Adrenal gland (tissue), 5 donors: ENCODE measurements around the gene HEPACAM.

Source experiments
- POLR2A ChIP-seq, 2 donors: fragments of 450-650 bp; IDR thresholded peaks; one replicate each; pipeline ENCODE4 v1.6.1; 2017; ENCODE audit warnings: antibody characterized with exemption in 2 of 2, mild to moderate bottlenecking in 2 of 2, moderate library complexity in 1 of 2
- TF ChIP-seq, protein P1 (sequence below), 6 experiments: fragments of 450-650 bp in 4 of 6; fragments of 200-600 bp in 2 of 6; sonication (generic) in 1 of 6; IDR thresholded peaks; 1 replicate in 5 of 6; 2 replicates in 1 of 6; pipeline versions ENCODE4 v1.5.1 to v1.8.0; 2016 to 2021; ENCODE audit warnings: antibody characterized with exemption in 6 of 6, mild to moderate bottlenecking in 2 of 6, moderate library complexity in 1 of 6
- donor health status: DM: no; HTN: no; CAD: no.

DNA sequence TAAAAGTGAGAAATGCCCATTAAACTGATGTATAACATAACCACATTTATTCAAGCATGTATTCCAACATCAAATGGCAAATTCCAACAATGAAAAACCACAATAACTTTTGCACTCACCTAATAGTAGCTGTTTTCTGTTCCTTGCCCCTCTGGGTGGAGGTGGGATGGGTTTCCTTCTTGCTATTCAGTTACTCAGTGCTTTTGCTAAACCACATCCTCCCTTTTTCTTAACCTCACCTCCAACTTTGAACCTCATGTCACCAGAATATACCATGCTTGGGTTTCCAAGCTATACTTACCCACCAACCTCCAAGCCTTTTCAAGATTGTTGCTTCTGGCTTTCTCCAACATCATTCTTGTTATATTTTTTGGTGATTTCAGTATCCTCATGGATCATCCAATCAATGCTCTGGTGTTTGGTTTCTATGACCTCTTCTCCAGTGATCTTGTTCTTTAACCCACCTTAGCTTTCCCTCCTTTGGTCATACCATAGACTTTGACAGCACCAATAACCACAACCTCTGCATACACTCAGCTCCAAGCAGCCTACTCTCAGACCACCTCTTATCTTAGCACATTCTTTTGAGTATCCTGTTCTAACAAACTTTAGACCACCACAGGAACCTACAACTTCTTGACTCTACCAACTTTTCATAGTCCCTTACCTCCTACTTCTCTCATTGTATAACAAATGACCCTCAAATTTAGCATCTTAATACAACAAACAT, 14.9 kb upstream of the HEPACAM start:
- TF ChIP-seq, protein P1, sequence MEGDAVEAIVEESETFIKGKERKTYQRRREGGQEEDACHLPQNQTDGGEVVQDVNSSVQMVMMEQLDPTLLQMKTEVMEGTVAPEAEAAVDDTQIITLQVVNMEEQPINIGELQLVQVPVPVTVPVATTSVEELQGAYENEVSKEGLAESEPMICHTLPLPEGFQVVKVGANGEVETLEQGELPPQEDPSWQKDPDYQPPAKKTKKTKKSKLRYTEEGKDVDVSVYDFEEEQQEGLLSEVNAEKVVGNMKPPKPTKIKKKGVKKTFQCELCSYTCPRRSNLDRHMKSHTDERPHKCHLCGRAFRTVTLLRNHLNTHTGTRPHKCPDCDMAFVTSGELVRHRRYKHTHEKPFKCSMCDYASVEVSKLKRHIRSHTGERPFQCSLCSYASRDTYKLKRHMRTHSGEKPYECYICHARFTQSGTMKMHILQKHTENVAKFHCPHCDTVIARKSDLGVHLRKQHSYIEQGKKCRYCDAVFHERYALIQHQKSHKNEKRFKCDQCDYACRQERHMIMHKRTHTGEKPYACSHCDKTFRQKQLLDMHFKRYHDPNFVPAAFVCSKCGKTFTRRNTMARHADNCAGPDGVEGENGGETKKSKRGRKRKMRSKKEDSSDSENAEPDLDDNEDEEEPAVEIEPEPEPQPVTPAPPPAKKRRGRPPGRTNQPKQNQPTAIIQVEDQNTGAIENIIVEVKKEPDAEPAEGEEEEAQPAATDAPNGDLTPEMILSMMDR (IDR thresholded peaks at IDR 0.05), result no peak
- no peak for TF ChIP-seq POLR2A (IDR thresholded peaks at IDR 0.05)
